Lung (tissue), 12 donors: ENCODE data around the gene DUSP16. TPM values are rescaled to one million over a fixed set of nuclear protein-coding genes. Genes with fewer than 3 reads are reported as not detected.

ENCODE experiments used
- ATAC-seq: fragments of 200-7000 bp; cut with Tn5 transposase; one replicate; pipeline ENCODE4 v1.9.1; 2020; ENCODE audit warnings: moderate number of reproducible peaks; ENCODE audit not compliant: insufficient read depth, low FRiP score
- DNase-seq, 3 donors: peaks; one replicate each; pipeline ENCODE4 v3.0.0-alpha.2; 2013 to 2017
- H3K27ac ChIP-seq, 2 donors: one replicate each; pipeline ENCODE4 v1.5.1; 2013; ENCODE audit warnings: mild to moderate bottlenecking in 2 of 2, moderate library complexity in 2 of 2, control low read depth in 1 of 2, inconsistent platforms in 1 of 2, low read depth in 1 of 2, low read length in 1 of 2
- H3K27me3 ChIP-seq, 3 donors: one replicate each; pipeline ENCODE4 v1.5.1; 2013; ENCODE audit warnings: low read length in 2 of 3; ENCODE audit not compliant: control insufficient read depth in 3 of 3, insufficient read depth in 3 of 3
- H3K36me3 ChIP-seq, 4 donors: one replicate each; pipeline ENCODE4 v1.5.1; 2013; ENCODE audit warnings: low read length in 4 of 4, mild to moderate bottlenecking in 1 of 4, moderate library complexity in 1 of 4; ENCODE audit not compliant: control insufficient read depth in 4 of 4, insufficient read depth in 4 of 4
- H3K4me1 ChIP-seq, 5 donors: one replicate each; pipeline ENCODE4 v1.5.1; 2013; ENCODE audit warnings: low read length in 5 of 5, mild to moderate bottlenecking in 2 of 5, moderate library complexity in 1 of 5; ENCODE audit not compliant: control insufficient read depth in 5 of 5, insufficient read depth in 5 of 5
- H3K4me3 ChIP-seq: one replicate; pipeline ENCODE4 v1.5.1; 2013; ENCODE audit warnings: mild to moderate bottlenecking, control low read depth, moderate library complexity
- H3K9ac ChIP-seq, 2 donors: one replicate each; pipeline ENCODE4 v1.5.1; 2013; ENCODE audit warnings: low read length in 2 of 2, control low read depth in 1 of 2; ENCODE audit not compliant: insufficient read depth in 1 of 2
- H3K9me3 ChIP-seq, 4 donors: one replicate each; pipeline ENCODE4 v1.5.1; 2013; ENCODE audit warnings: low read length in 3 of 4, mild to moderate bottlenecking in 1 of 4, moderate library complexity in 1 of 4; ENCODE audit not compliant: control insufficient read depth in 4 of 4, insufficient read depth in 3 of 4
- WGBS, 2 donors: extraction: QIAGEN DNeasy Blood & Tissue Kit; methylation state at CpG; one replicate each; pipeline ENCODE4 v1.1.7; 2013; 5-methylcytosine and 5-hydroxymethylcytosine counted together
- polyA plus RNA-seq, 2 donors: library from polyadenylated mRNA; stranded (reverse); fragments of 200-250 nt; gene quantifications; one replicate each; pipeline ENCODE4 v1.2.1, GENCODE V29; 2013
- total RNA-seq, 2 donors: library from RNA; depleted of rRNA in 1 of 2; stranded (reverse); fragments of >200 nt in 1 of 2; gene quantifications; one replicate each; pipeline ENCODE4 v1.2.1, GENCODE V29; 2014 to 2021
- TF ChIP-seq, protein P1 (sequence below): IDR thresholded peaks from 2 replicates; pipeline ENCODE4 v1.5.1; 2012; ENCODE audit warnings: mild to moderate bottlenecking; ENCODE audit errors: control extremely low read depth, extremely low read depth
- donor health status: control.
- donor health status: control.
- donor health status: Bipolar disorder and iron deficiency.
- donor health status: healthy.
- donor health status: DM: yes; HTN: yes; CAD: no.

The DUSP16 gene
- total and polyA plus RNA-seq, 4 donors: 11.1 to 40.0 (median 25.8) TPM

DNA sequence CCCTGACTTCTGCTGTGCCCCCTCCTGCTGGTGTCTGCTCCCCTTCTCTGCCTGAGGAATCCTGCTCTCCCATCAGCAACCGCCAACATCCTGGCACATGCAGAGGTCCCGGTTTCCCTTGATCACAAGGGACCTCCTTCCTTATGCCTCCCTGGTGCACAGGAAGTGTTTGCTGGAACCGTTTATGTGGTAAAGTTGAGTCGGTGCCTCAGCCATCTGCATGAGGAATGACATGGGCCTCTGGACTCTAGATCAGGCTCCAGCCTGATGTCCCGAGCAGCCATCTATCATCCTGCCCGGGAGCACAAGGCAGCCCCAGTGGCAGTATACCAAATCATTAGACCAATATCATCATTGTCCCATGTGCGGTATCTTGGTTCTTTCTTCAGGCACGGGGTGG lies 115.4 kb downstream of the DUSP16 start:
- ATAC-seq: no peak
- peak in 1 of 3 donors; percentile 48 for DNase-seq
- Histone ChIP-seq H3K4me1 (peaks cover 12 to 65% (median 15%) of the 10 kb centered on the region in 5 donors), H3K9me3 (no peaks in the 10 kb centered on the region), H3K4me3 (no peak overlapping the region), H3K27ac (no peak overlapping the region), H3K9ac (no peak overlapping the region), H3K36me3 (no peaks in the 10 kb centered on the region), H3K27me3 (no peaks in the 10 kb centered on the region)
- TF ChIP-seq, protein P1, sequence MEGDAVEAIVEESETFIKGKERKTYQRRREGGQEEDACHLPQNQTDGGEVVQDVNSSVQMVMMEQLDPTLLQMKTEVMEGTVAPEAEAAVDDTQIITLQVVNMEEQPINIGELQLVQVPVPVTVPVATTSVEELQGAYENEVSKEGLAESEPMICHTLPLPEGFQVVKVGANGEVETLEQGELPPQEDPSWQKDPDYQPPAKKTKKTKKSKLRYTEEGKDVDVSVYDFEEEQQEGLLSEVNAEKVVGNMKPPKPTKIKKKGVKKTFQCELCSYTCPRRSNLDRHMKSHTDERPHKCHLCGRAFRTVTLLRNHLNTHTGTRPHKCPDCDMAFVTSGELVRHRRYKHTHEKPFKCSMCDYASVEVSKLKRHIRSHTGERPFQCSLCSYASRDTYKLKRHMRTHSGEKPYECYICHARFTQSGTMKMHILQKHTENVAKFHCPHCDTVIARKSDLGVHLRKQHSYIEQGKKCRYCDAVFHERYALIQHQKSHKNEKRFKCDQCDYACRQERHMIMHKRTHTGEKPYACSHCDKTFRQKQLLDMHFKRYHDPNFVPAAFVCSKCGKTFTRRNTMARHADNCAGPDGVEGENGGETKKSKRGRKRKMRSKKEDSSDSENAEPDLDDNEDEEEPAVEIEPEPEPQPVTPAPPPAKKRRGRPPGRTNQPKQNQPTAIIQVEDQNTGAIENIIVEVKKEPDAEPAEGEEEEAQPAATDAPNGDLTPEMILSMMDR: no peak
- WGBS, 2 donors: 43 to 60% methylated on average over 8 of the region's 8 CpGs

DNA sequence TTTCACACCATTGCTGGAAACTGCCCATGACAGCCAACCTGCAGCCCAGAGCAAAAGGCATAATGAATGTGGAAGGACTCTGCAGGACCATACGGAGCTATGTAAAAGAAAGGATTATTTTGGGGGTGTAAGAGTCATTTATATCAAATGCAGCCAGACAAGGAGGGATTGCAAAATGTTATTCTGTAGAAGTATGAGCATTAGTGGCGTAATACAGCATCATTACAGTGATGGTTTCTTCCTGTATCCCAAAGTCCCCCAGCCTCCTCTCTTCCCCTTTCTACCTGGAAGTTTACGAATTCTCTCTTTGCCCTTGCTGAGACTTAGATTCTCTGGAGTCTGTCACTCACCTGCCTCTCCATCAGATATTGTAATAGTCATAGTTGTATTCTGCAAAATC lies 115.9 kb downstream of the DUSP16 start:
- H3K27me3 ChIP-seq: no peaks in the 10 kb centered on the region
- peak overlapping the region in 1 of 2 donors; percentile 15 for H3K9ac ChIP-seq
- H3K4me1 ChIP-seq: peaks cover 13 to 70% (median 19%) of the 10 kb centered on the region in 5 donors
- no peak for ATAC-seq
- no peak overlapping the region for H3K27ac ChIP-seq
- no peaks in the 10 kb centered on the region for H3K9me3 ChIP-seq
- WGBS, 2 donors: 31 to 77% methylated on average over 3 of the region's 3 CpGs
- TF ChIP-seq, protein P1: no peak
- H3K36me3 ChIP-seq: no peaks in the 10 kb centered on the region
- peak in 1 of 3 donors; percentile 53 for DNase-seq
- H3K4me3 ChIP-seq: no peak overlapping the region

DNA sequence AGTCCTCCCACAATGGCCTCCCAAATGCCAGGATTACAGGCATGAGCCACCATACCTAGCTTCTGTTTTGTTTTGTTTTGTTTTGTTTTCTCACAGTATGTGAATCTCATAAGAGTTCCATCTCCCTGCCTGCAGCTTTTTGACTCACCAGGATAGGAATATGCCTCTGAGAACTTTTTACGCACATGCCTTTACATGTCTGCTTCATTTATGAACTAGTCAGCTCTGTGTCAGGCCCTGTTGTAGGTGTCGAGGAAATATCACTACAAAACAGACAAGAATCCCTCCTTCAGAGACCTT lies 116.8 kb downstream of the DUSP16 start:
- DNase-seq (no peak), ATAC-seq (no peak)
- 98 to 99% methylated on average over 2 of the region's 2 CpGs for WGBS, 2 donors
- Histone ChIP-seq H3K4me1 (peaks cover 13 to 77% (median 27%) of the 10 kb centered on the region in 5 donors), H3K27me3 (no peaks in the 10 kb centered on the region), H3K9me3 (no peaks in the 10 kb centered on the region), H3K9ac (no peak overlapping the region), H3K4me3 (no peak overlapping the region), H3K36me3 (no peaks in the 10 kb centered on the region), H3K27ac (no peak overlapping the region)
- TF ChIP-seq, protein P1: no peak

DNA sequence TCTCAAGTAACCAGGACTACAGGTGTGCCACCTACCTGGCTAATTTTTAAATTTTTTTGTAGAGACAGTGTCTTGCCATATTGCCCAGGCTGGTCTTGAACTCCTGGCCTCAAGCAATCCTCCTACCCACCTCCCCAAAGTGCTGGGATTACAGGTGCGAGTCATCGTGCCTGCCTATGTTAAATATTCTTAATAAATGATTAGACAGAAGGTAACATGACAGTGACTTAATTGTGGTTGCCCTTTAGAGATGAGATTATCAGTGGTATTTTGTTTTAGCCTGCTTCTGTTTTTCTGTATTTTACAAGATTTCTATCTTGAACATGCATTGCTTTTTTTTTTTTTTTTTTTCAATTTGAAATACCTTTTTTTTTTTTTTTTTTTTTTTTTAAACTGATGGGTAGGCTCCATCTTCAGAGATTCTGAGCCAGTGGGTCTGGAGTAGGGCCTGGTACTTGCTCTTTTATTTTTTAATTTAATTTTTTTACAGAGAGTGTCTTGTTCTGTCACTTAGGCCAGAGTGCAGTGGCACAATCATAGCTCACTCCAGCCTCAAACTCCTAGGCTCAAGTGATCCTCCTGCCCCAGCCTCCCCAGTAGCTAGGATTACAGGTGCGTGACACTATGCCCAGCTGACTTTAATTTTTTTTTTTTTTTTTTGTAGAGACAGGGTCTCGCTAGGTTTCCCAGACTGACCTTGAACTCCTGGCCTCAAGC lies 117.3 kb downstream of the DUSP16 start:
- WGBS, 2 donors: 94 to 96% methylated on average over 4 of the region's 4 CpGs
- Histone ChIP-seq H3K9ac (no peak overlapping the region), H3K36me3 (no peaks in the 10 kb centered on the region), H3K9me3 (no peaks in the 10 kb centered on the region), H3K27ac (no peak overlapping the region), H3K4me3 (no peak overlapping the region), H3K4me1 (peaks cover 13 to 77% (median 28%) of the 10 kb centered on the region in 5 donors), H3K27me3 (no peaks in the 10 kb centered on the region)
- TF ChIP-seq, protein P1: no peak
- DNase-seq (no peak), ATAC-seq (no peak)
